Embryonic facial prominence (tissue), 1 donor: ENCODE measurements around the gene HECW1.

Source experiments
- DNase-seq: peaks from one replicate; pipeline ENCODE4 v3.0.0-alpha.2; 2016; ENCODE audit errors: extremely low spot score

Gene HECW1

DNA sequence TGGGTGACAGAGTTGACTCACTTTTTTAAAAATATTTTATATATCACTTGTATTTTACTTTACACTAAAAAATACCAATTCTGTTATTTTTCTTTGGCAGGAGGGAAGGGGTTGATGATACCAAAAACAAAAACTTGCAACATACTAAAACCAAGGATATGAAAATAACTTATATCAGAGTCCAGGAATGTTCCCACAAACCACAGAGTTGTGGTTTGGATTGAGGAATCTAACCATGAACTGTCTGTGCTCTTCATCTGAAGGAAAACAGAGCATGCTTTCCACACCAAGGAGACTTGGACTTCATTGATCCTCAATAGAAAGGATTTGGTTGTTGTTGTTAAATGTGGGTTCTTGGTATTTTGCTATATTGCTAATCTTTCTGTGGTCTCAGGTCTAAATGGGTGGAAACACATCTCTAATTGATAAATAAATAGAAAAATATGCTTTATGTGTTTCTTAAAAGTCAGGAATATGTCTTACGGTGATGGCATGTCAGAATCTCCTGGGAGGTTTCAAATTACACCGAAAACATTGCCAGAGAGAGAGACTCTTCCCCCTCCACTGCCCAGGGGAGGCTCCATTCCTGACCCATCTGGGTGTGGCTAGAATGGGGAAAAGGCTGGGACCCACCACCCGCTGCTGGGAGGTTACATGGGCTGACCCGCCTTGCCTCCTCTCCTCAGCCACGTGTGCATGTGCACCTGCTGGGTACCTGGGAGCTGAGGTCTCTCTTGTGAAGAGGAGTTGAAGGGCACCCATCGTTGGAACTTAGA, 423.6 kb downstream of the HECW1 start:
- peak; percentile 31 for DNase-seq

DNA sequence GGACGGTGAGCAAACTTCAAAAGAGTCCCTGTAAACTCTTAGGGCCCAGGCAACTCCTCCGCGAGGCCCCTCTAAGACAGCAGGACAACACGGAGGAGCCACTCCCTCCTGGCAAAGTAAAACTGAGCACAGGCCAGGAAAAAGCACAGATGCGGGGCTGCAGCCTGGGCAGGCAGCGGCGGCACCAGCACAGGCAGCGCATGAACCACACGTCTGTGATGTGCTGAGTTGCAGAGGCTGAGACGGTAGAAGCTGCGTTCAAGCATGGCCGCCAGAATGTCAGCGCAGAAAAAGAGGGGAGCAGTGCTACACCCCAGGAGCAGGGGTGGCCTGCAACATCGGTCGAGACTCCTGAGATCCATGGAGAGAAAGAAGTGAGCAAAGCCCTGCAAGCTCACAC, 424.3 kb downstream of the HECW1 start:
- DNase-seq: no peak

DNA sequence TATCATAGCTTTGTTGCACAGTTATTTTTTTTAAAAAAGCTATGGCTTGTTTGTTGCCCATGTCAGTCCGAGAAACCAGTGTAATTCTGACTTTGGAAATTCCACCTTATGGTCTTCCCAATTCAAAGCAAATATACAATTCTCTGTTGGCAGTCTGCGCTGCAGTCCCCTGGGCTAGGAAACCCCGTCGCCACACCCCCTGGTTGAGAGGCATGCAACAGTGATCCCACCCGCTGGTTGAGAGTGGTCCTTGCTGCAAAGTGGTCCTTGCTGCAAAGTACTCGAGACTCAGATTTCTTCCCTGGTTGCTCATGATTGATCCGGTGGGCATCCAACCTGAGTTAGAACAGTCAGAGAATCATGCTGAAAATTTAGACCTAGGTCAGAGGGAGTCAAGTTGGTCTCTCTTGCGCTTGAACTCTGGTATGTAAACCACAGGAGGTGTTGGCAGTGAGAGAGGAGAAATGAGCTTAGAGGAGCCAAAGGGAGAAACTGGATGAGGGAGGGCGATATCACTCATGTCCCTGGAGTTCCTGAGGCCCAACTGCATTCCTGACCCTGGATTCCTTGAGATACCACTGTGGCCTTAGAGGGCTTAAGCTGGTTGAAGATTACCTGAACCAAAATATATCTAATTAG, 425.4 kb downstream of the HECW1 start:
- DNase-seq: no peak

DNA sequence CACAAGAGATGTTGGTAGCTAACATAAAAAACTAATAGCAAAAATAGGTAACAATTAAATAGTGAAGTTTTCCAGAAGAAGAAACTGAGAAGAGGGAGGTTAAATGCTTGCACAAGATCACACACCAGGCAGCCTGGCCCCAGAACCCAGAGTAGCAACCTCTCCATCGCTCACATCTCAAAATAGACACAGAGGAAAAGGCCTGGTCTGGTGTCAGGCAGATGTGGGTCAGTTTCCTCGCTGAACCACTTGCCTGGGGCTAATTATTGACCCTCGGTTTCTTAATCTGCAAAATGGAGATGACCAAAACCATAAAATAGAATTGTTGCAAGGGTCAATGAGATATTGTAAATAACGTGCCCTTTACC, 425.9 kb downstream of the HECW1 start:
- DNase-seq: no peak

DNA sequence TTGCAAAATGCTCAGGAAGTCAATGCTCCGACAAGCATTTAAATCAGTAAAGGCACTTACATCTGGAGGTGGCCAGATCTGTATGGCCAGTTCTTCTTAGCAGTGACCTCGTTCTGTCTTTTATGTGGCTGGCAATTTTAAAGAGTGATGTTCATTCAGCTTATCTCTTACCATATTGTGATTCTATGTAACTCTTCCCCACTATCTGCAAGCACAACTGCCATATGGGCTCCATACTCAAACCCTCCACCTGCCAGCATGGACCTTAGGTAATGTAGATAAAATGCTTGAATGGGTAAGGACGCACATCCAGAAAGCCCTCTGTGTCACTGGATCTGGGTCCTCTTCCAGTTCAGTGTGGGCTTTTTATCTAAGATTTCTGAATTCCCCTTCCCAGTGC, 428.0 kb downstream of the HECW1 start:
- DNase-seq: no peak

DNA sequence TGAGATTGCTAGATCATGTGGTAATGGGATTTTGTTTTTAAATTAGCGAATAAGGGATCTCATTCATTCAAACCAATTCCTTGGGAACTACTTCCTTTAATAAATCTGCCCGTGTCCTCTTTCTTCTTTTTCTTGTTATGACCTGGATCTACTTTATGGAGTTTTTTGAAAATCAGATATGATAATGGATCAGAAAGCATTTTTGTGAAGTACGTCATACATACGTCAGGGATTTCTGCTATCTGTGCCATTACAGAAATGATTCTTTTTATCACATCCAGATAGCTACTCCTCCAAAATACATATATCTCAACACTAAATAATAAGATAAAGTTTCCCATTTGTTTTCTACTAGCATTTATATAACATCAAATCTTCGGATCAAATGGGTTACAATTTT, 430.3 kb downstream of the HECW1 start:
- DNase-seq: no peak

DNA sequence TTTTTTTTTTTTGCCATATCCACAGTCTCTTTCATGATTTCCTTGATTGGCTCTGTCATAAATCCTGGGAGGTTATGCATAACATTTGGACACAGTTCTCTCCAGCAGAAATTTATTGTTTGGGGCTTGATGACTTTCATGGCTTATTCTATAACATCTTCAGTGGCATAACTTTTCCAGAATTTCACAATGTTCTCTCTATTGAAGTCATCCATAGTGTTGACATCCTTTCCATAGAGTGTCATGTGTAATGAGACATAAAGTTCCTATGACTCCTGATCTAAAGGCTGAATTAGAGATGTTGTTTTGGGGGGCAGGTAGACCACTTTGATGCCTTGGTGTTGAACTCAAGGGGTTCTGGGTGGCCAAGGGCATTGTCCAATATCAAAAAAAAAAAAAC, 433.8 kb downstream of the HECW1 start:
- no peak for DNase-seq

DNA sequence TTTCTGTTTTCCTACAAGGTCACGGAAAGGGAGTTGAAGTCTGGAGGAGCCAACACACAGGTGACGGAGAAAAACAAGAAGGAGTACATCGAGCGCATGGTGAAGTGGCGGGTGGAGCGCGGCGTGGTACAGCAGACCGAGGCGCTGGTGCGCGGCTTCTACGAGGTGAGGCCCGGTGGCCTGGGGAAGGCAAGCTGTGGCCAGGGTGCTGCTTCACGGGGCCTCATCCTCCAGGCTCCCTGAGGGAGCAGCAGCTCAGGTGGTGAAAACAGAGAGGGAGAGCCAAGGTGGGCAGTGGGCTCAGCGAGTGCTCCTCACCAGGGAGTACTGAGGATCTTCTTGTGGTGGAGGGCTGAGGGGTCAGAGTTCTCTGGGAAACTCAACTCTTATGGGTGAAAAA, 438.0 kb downstream of the HECW1 start:
- no peak for DNase-seq

DNA sequence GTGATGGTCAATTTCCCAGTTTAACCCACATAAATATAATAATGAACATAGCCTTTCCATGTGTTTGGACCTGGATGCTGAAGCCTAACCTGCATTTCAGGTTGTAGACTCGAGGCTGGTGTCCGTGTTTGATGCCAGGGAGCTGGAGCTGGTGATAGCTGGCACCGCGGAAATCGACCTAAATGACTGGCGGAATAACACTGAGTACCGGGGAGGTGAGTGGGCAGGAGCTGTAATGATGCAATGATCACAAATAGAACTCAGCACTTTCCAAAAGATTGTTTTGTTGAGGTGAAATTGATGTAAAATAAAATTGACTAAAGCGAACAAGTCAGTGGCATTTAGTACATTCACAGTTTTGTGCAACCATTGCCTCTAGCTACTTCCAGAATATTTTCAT, 439.7 kb downstream of the HECW1 start:
- DNase-seq: no peak

DNA sequence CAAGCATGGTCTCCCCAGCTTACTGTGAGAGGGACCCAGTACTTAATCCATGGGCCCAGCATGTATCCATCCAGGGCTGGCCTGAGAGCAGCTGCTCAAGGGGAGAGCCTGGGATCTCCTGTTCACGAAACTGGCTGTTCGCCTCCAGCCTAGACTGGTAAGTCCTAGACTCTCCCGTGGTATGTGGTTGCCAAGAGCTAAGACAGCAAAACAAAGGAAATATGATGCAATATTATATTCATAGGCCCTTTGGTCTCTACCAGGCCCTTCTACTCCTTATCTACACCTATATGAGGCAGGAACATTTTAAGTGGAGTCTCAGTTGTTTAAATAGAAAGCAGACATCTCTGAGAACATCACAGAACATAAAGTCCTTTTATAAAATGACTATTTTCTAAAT, 441.6 kb downstream of the HECW1 start:
- no peak for DNase-seq

DNA sequence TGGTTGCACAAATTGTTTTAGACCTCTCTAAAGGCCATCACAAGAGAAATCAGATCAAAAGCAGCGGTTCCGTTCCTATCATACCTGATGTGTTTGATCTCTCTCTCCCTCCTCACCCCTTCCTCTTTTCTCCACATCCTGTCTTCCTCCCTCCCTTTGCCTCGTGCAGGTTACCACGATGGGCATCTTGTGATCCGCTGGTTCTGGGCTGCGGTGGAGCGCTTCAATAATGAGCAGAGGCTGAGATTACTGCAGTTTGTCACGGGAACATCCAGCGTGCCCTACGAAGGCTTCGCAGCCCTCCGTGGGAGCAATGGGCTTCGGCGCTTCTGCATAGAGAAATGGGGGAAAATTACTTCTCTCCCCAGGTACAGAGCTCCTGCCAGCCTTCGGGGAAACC, 442.0 kb downstream of the HECW1 start:
- DNase-seq: no peak

DNA sequence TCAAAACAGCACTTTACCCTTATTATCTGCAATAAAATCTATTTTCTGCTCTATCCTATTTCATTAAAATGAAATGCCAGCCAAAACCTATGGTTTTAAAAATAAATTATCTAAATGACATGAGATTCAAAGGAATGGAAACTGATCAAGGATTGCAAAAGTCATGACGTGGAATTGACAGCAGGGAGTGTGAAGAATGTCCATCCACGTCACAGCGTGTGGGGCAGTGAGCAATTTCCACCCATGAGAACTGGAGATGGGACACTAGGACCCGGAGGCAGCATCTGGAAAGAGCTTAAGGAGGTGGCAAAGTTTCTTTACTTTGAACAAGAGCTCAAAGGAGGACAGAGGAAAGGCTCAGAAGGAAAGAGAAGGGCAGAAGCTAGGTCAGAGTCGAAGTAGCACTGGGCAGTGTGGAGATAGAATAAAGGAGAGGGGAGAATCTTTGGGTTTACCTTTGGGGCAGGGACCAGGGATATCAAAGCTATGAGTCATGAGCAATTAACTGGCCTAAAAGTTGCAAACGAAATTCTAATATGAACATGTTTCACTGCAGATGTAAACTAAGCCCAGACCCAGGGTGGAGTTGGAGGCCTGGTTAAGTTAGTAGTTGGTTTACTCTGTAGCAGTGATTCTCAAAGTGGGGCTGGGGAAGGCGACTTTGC, 445.5 kb downstream of the HECW1 start:
- no peak for DNase-seq

DNA sequence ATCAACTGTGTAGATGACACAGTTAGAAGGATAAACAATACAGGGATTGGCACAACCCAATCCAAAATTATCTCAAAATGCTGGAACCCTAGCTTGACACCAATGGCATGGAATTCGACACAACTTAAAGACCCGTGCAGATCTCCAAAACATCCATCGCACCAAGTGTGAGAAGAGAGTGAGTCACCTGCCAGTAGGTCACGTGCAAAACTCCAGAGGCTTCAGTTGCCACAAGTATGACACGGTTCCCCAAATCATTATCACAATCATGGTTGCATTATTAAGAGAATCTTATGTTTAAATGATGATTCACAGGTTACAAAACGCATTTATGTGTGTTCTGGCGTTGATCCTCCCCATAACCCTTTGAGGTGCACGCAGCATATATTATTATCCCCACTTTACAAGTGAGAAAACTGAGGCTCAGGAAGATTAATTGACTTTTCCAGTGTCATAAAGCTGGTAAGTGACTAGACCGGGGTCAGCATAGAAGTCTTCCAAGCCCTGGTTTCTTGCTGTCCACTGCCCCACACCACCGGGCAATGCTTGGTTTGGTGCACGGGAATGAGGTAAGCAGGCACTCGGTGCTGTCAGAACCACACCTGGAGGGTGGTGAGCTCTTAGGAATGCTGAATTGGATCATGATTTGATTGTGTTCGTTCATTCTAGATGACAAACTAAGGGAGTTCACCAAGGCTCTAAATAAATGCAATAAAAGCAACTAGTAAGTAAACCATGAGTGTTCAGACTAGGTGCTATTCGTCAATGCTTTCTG, 446.9 kb downstream of the HECW1 start:
- DNase-seq: no peak

DNA sequence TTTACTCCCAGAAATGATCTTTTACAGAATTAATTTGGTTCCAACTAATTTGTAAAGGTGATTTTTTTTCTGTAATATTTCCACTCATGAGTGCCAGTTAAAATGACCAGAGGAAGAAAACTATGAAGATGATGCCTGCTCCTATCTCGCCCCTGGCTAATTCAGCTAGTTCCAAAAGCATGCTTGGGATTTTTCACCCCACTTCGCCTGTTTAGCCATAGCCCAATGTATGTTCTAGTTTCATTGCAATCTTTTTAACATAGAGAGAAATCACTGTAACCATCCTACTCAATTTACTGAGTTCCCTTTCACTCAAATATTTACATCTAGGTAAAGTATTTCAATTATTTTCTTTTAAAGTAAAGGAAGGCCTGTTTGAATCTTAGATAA, 447.5 kb downstream of the HECW1 start:
- no peak for DNase-seq

DNA sequence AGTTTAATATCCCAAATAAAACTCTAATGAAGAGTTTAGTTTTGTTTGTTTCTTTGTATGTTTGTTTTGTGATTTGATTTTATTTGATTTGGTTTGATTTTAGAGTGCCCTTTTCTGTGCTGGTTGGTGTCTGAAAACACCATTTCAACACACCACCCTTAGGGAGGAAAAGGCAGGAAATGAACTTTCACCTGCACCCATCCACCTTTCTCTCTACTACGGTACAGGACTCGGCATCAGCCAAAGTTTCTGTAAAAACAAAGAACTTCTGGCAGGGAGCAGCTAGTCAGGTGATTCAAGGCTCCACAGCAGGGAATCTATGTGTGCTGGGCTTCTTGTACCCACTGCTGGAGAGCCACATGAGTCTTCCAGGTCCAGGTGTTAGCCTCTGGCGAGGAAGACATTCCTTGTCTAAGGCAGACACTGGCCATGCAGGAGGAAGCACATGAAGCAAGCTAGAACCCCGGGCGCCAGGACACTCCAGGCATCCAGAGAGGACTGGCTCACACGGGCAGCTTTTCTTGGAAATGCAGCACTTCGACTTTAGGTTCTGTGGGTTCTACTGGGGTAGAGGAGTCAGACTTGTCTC, 448.4 kb downstream of the HECW1 start:
- DNase-seq: no peak

DNA sequence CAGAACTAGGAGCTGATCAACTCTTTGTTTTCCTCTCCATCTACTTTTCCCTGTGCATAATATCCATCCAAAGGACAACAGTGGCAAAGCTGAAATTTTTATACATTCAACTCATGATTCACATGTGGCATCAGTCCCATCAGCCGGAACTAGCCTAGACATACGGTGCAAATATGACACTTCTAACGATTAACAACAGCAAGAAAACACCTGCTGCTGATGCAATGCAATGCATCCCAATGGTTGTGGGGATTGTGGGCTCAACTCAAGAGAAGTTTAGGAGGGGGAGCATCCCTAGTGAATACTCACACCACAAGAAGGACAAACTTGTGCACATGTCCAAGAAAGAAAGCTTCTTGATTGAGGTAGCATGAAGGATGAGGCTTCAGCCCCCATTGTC, 449.9 kb downstream of the HECW1 start:
- DNase-seq: no peak

DNA sequence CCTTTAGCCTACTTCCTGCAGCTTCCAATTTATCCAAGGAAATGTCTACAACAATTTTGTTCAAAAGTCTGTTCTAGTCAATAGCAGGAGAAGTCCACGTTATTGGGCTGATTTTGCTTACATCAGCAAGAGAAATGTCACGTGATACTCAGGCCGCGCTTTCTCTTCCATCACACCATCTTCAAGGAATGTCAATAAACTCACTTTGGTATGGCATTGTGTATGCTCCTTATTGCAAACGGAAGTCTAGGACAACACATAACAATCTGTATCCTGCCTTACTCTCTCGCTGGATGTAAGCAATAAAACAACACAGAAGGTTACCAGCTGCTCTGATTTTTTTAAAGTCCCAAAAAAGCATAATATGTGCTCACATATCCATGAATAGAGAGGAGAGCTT, 453.3 kb downstream of the HECW1 start:
- no peak for DNase-seq

DNA sequence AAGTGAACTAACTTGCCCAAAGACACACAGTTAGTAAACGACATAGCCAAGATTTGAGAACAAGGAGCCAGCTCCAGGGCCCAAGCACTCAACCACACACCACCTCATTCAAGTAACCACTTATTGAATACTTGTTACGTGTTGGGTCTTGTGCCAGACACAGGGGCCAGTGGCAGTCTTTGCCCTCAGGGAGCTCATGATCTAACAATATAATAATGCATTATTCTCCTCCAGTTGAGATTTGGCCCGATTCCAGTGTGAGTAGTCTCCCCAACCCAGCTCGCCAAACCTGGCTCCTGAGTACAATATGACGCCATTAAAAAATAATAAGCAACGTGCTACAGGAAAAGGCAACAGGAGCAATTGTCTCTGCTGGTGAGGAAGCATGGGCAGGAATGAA, 456.1 kb downstream of the HECW1 start:
- DNase-seq: no peak

DNA sequence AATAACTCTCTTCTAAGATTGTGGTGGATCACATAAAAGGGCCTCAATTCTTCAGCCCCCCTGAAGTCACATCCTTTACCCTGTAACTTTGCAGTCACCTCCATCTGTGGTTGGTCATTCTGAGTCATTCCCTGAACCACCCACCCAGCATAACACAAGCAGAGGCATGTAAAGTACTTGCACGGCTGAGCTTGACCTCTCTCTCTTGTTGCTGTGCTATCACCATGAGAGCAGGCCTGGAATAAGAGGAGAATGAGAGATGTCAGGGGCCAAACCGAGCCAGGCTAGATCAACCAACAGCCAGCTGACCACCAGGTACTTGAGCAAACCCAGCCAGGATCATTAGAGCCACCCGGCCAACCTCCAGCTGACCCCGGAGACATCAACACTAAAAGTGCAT, 457.0 kb downstream of the HECW1 start:
- no peak for DNase-seq

DNA sequence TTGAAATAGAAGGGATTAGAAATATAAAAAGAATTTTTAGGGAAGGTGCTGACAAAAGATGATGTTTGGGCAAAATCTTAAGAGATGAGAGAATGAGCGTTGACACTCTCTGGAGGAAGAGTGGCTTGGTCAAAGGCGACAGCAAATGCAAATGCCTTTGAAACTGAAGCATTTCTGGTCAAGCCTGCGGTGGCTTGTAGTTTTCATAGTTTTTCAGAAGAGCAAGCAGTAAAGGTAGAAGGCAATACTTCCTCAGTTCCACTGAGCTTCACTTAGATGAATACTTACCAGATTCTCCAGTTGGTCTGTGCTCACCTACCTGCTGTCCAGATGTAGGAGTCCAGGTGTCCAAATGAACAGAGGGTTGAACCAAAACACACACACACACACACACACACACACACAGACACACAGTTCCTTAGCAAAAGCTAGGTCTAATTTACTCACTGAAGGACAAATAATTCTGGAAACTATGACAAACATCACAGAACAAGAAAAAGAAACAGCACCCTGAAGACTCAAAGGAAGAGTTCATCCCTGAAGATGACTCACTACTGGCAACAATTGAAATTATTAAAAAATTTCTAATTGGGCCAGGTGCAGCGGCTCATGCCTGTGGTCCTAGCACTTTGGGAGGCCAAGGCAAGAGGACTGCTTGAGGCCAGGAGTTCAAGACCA, 458.4 kb downstream of the HECW1 start:
- no peak for DNase-seq

DNA sequence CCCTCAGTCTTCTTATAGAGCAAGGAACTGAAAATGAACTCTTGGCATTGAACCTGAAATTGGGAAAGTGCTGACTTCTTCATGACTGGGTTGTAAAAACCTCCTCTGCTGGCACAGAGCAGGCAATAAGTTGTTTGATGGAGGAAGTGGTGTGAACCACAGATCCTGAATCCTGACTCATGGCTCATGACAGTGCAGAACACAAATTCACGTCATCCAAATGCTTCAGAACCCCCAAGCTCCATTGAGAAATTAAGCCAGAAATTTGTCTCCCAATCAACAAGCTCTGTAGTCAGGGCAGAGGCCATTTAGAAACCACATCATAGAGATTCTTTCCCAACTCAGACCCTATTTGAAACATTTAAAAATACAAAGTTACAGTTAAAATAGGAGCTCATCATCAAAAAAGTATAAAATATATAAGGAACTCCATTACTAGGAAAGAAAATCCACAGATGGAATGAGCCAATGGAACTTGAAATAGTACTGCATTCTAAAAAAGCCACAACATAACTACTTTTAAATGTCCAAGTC, 460.1 kb downstream of the HECW1 start:
- no peak for DNase-seq
